NT2/D1 (cell line): Measurements from ENCODE around the gene CCSER1.

Source experiments
- SUZ12 ChIP-seq: IDR thresholded peaks from 2 replicates; pipeline ENCODE4 v1.6.1; 2011; ENCODE audit not compliant: insufficient read length, insufficient read depth; ENCODE audit errors: extremely low read depth
- YY1 ChIP-seq: IDR thresholded peaks from 2 replicates; pipeline ENCODE4 v1.6.1; 2011; ENCODE audit not compliant: insufficient read length, insufficient read depth
- ZNF274 ChIP-seq: IDR thresholded peaks from 2 replicates; pipeline ENCODE4 v1.6.1; 2011; ENCODE audit warnings: mild to moderate bottlenecking, low read depth, low read length

DNA sequence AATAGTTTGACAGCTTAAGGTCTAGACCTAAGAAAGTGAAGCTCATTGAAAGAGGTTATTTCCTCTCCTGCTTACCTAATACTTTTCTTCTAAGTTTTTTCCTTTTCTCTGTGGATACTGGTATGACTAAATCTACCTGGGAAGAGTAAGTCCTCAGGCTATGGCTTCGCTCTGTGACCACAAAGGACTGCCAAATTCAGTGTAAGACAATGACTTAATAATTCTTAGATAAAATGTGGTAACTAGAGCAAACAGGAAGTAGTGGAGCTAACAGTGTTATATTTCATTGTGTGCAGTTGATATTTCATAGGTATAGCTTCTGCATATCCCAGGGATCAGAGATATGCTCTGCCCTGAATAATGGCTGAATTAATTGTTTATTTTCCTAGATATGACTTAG lies 418.9 kb downstream of the CCSER1 start:
- TF ChIP-seq YY1 (no peak), ZNF274 (no peak), SUZ12 (no peak)
